Measurements from ENCODE around the gene NLRP6.

- TF ChIP-seq FOXM1 (IDR thresholded peaks at IDR 0.05; ENCODE audit: borderline replicate concordance) (no peak), L3MBTL2 (conservative IDR thresholded peaks at IDR 0.05) (no peak), PKNOX1 (IDR thresholded peaks at IDR 0.05) (no peak), BHLHE40 (IDR thresholded peaks at IDR 0.05; ENCODE audit: borderline replicate concordance) (no peak), LEF1 (IDR thresholded peaks at IDR 0.05; ENCODE audit: borderline replicate concordance) (no peak), ZNF384 (IDR thresholded peaks at IDR 0.05) (no peak), FOXK2 (IDR thresholded peaks at IDR 0.05) (no peak), ELF4 (IDR thresholded peaks at IDR 0.05) (no peak), SP1 (IDR thresholded peaks at IDR 0.05) (no peak), FOXA1 (IDR thresholded peaks at IDR 0.05) (no peak), TARDBP (IDR thresholded peaks at IDR 0.05) (no peak), ARNT (IDR thresholded peaks at IDR 0.05) (no peak), SUZ12 (IDR thresholded peaks at IDR 0.05) (no peak)
Observed at GRCh38 chr11:261624-262023, 16.6 kb upstream of the NLRP6 start.

Measured in HEK293T (cell line).